Activated CD8-positive, alpha-beta memory T cell treated with anti-CD3 and anti-CD28 coated beads for 24 hours (primary cell): Measurements from ENCODE around the gene TMEM97.

Source experiments
- DNase-seq: peaks from one replicate; pipeline ENCODE4 v3.0.0-alpha.2; 2020

TMEM97 gene

GRCh38 chr17:28317099-28317965 is 1.7 kb upstream of the TMEM97 start:
- no peak for DNase-seq

GRCh38 chr17:28317966-28318758 is 838 bp upstream of the TMEM97 start:
- DNase-seq: no peak

DNA sequence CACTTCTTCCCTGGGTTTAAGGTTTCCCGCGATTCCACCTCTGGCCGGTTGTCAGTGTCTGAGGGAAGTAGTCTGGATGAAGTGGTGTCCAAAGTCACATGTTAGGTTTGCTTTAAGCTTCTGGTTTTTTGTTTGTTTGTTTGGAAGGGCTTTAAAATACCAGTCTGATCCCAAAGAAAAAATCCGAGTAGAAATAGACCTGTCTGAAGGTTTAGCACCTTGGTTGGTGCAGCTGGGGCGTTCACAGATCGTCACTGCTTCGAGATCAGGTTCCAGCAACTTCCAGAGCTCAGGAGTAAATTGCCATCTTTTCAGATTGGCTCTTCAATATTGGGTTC is 567 bp downstream of the TMEM97 start:
- DNase-seq: no peak

DNA sequence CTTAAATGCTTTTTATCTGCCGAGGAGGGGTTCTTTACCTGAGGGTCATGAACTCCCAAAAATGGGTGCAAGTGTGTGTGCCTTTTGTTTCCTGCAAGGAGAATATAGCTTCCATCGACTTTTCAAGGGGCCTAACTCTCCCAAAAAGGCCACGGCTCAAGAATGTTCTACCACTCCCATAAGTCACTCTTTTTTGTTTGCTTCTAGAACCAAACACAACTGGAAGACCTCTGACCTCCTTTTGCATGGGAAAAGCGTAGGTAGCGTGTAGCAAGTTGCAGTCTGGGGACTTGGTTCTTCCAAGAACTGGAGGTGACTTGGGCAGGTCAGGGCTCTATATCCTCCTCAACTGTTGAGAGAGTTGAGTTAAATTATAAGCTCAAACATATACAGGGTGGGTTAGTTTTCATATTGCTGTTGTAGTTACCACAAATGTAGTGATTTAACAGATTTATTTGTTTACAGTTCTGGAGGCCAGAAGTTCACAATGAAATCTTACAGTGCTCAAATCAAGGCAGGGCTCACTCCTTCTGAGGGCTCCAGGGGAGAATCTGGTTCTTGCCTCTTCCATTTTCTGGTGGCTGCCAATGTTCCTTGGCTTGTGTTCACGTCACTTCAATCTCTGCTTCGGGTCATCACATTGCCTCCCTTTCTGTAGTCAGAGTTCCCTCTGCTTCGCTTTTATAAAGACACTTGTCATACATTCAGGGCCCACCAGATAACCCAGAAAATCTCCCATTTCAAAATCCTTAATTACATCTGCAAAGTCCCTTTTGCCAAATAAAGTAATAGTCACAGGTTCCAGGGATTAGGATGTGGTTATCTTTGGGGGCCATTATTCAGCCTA is 1.4 kb downstream of the TMEM97 start:
- DNase-seq: peak; percentile 50

DNA sequence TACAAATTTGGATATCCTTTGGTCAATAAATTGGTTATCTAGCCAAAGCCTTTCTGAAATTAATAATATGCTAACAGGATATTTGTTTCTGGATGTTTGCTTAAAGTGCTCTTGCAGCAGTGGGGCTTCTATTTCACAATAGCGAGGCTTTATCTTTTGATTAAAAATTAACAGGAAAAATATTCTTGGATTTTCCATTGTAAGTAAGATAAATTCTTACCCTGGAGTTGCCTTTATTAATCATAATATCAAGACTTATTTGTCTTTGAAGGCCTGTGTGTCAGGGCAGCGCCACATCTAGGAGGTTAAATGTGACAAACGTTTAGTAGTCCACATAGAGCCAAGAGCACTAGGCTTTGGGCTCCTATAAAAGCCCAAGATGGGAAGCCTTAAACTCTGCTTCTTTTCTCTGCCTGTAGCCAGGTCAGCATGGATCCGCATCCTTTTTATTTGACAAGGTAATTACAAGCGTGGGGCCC is 5.3 kb downstream of the TMEM97 start:
- DNase-seq: no peak

DNA sequence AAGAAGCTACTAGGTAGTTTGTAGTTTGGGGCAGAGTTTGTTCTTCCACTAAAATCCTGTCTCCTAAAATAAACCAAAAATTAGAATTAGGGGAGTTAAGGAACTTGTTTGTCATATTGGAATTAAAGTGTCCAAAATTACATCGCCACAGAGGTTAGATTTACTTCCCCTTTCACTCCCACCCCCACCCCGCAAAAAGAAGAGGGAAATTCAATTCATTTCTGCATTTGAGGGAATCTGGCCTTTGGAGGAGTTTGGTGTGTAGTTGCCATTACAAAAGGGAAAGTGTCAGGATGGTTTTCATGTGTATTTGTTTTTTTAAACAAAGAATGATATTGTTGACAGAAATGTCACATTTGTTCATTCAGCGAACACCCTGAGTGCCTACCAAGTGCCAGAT is 5.8 kb downstream of the TMEM97 start:
- DNase-seq: no peak

DNA sequence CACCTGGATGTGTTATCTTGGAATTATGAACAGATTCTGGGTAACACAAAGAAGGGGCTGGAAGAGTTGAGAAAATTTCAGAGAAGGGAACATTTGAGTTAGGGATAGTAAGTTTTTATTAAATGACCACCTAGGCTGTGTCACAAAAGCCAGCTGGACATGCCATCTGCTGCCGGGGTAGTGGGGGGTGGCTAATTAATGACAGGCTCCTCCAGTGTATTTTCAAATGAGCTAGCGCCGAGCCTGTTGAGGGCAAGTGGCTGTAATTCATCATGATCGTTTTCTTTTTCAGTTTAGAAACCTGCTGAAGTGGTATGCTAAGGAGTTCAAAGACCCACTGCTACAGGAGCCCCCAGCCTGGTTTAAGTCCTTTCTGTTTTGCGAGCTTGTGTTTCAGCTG is 6.2 kb downstream of the TMEM97 start:
- DNase-seq: no peak

- DNase-seq: peak; percentile 33
Observed at GRCh38 chr17:28326114-28326513, 7.1 kb downstream of the TMEM97 start.

DNA sequence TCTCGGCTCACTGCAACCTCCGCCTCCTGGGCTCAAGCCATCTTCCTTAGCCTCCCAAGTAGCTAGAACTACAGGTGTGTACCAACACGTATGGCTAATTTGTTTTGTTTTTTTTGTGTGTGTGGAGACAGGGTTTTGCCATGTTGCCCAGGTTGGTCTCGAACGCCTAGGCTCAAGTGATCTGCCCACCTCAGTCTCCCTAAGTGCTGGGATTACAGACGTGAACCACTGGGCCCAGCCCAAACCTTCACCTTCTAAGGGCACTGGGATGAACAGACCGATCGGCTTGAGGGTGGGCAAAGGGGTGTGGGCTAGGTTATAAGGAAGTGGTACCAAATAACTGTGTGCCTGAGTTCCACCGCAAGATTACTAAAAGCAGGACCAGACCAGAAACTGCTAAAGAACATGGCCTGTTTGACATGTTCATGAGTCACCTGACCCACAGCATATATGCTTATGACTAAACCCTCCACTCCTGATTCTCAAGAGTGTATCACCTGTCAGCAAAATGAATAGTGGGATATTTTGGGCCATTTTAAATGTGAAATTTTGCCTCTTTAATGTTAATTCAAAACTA is 8.1 kb downstream of the TMEM97 start:
- DNase-seq: peak; percentile 57

GRCh38 chr17:28327709-28328108 is 8.7 kb downstream of the TMEM97 start:
- DNase-seq: no peak

DNA sequence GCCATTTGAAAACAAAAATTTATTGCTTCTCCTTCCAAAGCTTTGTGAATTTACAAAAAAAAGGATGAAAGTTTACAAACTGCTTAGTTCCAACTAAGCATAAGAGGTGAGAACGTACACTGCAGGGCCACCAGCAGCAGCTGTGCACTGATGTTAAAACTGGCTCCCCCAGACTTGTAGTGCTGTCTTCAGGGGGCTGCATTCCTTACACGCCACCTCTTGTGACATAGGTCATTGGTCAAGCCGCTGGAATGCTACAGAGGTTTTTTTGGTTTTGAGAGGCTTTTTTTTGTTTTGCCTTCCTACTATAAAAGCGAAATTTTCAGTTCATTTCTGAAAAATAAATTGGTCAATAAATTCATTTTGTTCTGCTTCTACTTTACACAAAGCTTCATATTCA is 9.3 kb downstream of the TMEM97 start:
- peak; percentile 21 for DNase-seq

DNA sequence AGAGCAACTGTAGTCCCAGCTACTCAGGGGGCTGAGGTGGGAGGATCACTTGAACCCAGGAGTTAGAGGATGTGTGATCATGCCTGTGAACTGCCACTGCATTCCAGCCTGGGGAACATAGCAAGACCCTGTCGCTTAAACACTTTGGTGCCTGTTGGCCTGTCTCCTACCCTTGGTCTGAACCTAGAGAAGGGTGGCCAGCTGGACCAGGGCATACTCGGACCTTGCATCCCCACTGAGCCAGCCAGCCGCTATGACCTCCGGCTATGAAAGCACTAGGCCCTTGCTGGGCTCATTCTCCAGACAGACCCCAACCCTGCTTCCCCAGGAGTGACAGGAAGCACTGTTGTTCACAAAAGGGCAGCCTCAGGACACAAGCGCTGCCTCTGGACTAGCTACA is 11.7 kb downstream of the TMEM97 start:
- DNase-seq: peak; percentile 53

GRCh38 chr17:28331891-28332420 is 13.0 kb downstream of the TMEM97 start:
- no peak for DNase-seq

DNA sequence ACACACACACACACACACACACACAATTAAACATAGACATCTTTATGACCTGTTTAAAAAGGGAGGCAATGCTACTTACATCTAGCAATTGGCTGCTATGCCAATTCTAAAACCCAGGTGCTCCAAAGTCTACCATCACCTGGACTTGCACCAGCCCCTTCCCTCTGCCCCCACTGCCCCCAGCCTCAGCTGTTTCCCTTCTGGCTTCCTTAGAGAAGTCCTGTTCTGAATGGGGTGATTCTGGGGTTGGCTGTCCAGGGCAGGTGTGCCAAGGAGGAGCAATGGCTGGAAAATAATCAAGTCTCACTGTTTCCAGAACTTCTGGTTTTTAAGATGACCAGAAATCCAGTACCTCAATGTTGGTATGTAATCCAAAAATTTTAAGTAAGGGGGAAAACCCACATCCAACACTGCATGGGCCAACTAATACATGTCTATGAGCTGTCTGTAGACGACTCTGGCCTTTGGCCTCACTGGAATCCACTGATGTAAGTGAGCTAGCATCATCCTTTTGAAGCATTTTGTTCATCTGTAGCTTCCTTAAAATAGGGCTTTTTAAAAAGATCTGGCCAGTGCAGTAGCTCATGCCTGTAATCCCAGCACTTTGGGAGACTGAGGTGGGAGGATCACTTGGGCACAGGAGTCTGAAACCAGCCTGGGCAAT is 14.2 kb downstream of the TMEM97 start:
- DNase-seq: no peak

DNA sequence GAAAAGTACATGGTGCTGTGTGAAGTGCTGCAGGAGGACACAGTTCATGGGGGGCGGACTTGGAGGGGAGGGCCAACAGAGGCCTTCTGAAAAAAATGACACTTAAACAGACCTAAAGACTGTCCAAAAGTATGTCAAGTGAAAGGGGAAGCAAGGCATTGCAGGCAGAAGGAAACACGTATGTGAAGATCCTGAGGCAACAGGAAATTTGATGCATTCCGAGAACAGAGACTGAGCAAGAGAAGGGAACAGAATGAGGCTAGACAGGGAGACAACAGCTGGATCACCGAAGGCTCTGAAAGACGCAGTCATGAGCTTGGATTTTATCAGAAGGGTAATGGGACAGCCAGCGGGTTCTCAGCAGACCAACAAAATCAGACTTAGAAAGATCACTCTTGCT is 15.2 kb downstream of the TMEM97 start:
- no peak for DNase-seq

DNA sequence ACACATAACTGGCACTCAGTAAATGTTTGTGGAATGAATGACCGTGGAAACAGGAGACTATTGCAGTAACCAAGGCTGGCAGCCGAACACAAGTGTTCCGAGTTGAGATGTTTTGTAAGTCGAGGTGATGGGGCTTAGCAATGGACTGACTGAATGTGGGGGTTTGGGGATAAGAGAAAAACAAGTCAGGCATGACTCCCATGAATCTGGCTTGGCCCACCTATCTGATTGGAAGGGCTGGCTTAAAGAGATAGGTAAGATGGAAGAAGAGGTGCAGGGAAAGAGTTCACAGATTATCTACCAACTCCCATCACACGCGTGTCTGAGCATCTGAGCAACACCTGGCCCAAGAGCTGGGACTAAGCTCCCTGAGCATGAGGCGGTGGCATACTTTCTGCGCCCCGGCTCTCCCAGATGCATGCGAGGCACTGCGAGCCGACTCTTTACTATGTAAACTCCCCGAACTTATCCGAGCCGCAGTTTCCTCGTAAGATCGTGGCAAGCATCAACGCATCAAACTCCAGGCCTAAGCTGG is 15.7 kb downstream of the TMEM97 start:
- DNase-seq: no peak

GRCh38 chr17:28335201-28335958 is 16.4 kb downstream of the TMEM97 start, which contains the start of the genes IFT20 and TNFAIP1:
Gene IFT20, minus strand, starts transcription at chr17:28335472. Its CDS starts 3,487 bp downstream, at chr17:28331985.
Gene TNFAIP1, plus strand, starts transcription at chr17:28335761. Its CDS starts 3,761 bp downstream, at chr17:28339522.
- peak; percentile 95 for DNase-seq

- DNase-seq: no peak
Observed at GRCh38 chr17:28335959-28336871, 17.2 kb downstream of the TMEM97 start.

DNA sequence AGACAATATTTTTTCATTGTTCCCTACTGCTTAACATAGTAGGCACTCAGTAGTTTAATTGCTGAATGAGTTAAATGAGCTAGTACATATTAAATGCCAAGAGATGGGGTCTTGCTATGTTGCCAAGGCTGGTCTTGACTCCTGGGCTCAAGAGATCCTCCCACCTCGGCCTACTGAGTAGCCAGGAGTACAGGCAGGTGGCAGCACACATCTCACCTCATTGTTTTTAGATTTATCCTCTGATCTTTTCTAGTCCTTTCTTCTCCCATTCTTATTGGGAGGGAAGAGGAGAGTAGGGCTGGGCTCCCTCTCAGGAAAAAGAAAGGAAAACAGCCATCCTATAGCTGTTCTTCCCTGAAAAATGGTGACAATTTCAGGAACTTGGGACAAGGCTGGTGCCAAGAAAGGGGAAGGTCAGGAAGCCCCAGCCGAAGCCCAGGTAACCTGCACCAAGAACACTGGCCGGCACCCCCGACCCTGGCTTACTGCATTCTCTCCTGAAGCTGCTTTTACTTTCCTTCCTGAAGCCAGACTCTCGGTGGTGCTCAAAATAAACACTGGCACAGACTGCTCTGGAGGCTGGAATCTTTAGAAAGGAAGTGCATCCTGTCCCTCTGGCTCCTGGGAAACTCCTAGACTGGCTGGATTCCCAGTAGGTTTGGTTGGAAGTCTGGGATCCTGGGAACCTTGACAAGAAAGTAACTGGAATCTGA is 19.2 kb downstream of the TMEM97 start:
- no peak for DNase-seq
